NCI-H510A (cell line): ENCODE measurements around the gene ZNF777.

Experiments
- DNase-seq: peaks from one replicate; lab custom pipeline; 2025; lab: John Stamatoyannopoulos, UW

Gene ZNF777

DNA sequence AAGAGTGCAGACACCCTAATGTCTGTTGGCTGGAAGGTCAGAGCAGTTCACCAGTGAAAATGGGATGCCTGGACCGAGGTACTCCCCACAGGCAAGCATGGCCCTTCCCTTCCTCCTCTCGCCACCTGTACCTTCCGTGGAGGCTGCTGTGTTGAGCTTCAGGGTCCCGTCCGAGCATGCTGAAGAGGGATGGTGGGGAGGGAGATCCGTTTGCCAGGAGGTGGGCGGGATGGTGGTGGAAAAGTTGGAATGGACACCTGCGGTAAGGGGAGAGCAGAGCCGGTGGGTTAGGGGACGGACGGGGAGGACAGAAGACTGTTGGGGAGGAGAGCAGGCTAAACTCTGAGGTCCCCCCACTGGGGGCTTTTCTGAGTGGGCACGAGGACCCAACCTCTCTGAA, 15.9 kb upstream of the ZNF777 start:
- no peak for DNase-seq

DNA sequence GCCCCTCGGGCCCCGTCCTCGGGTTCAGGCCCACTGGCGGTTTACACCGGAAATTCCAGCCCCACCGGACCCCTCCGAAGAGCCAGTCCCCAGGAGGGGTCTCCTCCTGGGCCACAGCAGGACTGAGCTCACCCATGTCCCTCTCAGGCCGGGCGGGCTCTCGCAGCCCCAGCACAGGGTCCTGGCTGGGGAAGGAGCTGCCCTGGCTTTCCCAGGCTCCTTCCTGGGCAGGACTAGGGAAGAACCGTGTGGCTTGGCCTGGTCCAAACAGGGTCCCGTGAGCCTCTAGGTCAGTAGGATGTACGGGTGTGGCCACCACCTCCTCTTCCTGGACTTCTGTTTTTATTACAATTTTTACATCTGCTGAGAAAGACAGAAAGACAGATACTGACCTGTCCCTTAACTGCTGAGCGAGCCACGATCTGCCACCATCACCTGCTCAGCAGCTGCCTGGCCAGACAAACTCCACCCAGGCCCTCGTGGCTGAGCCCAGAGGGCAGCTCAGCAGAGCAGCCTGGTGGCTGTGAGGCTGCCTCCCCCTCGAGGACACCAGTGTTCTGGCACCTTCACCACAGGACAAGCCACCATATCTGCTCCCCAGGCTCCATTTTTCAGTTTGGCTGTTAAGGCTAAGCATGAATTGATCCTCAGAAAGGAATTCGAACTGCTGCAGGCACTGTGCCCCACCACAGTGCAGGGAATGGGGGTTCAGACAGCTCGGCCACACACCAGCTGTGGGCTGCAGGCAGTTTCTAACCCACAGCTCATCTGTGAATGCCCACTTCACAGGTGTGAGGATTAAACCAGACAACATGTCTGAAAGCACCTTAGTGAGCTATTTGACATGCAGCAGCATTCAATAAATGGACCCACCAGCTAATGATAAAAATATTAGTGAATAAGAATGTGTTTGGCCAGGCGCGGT, 14.5 kb upstream of the ZNF777 start:
- DNase-seq: no peak

DNA sequence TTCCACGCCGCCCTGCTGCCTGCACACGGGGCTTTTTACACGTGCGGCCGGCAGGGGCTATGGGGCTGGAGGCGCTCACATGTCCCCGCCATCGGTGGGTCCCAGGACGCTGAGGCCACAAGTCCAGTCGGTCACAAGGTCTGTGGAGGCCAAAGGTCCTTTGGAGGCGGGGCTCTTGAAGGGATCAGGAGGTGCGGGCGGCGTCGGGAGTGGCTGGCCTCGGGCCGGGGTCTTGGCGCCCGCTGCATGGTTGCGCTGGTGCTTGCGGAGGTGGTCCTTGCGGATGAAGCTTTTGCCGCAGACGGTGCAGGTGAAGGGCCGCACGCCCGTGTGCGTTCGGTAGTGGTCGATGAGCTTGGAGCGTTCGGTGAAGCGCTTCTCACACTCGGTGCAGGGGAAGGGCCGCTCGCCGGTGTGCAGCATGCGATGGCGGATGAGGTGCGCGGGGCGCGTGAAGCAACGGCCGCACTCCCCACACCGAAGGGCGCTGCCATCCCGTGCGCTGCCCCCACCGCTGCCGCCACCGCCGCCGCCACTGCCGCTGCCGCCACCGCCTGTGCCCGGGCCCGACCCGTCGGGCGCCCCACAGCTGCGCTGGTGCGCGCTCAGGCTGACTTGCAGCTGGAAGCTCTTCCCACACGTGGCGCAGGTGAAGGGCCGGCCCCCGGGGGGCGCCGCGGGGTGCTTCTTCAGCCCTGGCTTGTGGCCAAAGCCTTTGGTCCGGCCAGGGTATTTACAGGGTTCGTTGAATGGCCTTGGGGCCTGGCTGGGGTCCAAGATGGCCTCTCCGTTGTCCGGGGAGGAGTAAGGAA, 13.7 kb upstream of the ZNF777 start:
- DNase-seq: no peak

DNA sequence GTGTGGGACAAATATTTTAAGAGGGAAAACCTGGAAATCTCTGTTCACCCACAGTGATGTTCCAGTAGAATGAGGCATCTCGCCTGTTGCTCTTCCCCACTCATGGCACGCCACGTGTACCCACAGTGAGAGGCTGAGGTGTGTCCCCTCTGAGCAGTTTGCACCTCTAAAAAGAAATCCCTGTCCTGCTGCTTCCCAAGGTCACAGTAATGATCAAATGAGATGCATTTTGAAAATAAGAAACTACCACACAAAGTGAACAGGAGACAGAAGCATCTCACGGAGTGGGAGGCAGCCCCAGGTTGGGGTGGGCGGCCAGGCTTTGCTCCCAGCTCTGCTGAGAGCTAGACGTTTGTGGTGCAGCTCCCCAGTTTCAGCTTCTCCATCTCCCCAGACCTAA, 12.4 kb upstream of the ZNF777 start:
- no peak for DNase-seq

DNA sequence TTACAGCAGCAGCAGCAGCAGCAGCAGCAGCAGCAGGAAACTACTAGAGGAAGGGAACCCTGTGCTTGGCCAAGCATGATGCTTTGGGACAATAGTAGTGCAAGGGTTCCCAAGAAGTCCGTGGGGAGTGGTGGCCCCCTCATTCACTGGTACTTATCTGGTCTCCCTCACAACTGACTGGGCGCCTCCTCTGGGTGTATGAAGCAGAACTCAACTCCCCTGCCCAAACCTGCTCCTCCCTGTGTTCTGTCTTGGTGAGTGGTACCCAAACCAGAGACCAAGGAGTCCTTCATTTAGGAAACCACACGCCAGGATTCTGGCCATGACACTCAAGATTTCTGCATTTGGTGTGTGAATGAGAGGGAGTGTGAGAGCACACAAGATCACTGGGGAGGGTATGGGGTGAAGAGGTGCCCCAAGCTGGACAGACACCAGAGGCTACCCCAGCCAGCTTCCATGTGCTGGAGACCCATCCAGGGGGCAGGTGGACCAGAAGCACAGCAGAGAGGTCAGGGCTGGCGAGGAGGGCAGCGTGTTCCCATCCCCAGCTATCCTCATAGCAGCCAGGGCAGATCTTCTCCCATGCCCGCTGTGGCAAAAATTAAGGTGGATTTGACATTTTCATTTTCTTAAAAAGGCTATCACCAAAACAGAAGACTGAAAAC, 10.6 kb upstream of the ZNF777 start:
- no peak for DNase-seq

DNA sequence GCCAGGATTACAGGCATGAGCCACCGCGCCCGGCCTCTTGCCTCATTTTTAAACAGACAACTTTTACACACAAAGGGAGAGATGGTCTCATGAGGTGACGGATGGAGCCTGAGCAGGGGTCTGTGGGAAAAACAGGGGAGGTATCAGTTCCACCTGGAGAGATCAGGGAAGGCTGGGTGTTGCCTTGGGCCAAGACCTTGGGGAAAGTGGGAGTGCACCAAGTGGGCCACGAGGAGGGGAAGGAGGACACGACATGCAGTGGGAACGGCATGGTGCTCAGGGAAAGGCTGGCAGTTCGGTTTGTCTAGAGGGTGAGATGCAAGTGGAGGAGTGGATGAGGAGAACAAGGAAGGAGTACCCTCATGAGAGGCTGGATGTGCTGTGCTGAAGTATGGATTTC, 8.9 kb upstream of the ZNF777 start:
- DNase-seq: no peak

DNA sequence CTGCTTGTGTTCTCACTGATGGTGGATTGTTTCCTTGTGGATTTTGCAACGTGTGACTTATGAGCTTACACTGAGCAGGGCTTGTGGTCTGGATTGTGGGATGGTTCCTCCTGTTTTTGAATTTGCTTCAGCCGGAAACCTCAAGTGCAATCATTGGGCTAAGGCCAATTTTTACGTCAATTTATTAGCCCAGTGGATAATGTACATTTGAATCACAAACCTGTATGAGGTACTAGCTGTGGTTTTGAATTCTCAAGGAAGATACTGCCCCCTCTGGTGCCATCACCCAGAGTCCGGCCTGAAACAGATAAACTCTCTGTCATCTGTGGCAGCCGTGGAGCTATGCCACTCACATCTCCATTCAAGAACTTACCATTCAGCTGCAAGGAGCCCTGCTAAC, 7.3 kb upstream of the ZNF777 start:
- DNase-seq: no peak

DNA sequence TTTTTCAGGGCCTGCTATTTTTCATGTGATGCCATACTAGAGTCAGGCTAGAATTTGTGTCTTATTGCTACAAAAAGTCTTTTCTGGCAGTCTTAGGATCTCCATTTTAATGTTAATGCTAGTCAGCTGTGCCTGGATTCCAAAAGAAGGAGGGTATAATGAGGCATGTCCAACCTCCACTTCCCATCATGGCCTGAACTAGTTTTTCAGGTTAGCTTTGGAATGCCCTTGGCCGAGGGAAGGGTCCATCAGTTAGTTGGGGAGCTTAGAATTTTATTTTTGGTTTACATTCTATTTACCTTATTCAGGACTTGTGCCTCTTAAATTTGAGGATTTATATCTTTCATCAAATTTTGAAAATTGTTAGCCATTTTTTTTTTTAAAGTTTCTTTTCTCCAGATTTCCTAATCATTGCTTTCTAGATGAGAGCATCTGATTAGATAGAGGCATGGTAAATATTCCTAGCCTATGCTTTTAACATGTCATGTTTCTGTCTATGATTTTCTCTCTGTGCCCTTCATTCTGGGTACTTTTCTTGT, 6.5 kb upstream of the ZNF777 start:
- DNase-seq: no peak

DNA sequence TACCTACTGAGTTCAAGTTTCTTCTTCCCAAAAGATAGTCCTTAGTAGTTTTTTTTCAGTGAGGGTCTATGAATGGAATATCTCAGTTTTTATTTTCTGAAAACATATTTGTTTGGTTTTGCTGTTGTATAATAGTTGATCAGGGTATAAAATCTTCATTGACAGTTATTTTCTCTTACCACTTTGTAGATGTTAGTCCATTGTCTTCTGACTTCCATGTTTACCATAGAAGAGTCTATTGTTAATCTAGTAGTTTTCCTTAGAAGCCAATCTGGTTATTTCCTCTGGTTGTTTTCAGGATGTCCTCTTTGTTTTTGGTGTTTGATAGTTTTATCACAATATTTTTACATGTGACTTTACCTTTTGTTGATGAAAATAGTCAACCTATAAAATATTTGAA, 5.5 kb upstream of the ZNF777 start:
- no peak for DNase-seq

DNA sequence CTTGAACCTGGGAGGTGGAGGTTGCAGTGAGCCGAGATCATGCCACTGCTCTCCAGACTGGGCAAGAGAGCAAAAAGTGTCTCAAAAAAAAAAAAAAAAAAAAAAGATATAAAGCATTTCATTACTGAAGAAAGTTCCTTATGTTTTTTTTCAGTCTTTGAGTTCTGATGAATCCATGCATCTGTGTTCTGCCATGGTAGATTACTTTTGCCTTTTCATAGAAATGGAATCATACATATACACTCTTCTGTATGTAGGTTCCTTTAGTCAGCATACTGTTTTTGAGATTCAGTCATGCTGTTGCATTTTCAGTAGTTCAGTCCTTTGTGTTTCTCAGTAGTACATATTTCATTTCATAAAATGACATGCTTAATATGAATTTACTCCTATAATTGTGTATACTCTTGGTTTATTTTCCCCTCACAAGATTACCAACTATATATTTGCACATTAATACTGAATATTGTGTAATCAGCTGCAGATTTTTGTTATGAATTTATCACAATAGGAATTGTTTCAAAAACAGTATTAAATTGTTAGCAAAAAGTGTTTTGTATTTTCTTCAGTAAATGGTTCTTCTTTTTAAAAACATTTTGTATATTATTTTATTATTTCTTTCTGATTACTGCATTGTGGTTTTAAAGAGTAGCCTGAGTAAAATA, 2.8 kb upstream of the ZNF777 start:
- DNase-seq: no peak

DNA sequence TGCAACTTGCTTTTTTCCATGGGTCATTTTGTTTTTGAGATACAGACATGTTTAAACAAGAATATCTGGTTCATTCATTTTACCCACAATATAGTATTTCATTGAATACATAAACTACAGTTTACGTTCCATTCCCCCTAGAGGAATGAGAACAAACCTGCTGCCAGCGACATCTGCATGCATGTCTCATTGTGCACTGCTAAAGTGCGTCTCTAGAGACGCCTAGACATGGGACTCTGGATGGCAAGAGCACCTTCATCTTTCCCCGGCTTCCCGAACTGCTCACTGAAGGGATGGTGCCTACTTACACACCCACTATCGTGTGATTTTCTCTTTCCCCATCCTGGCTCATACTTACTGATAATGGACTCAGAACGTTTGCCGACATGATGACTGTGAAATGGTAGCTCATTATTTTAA, 1.2 kb upstream of the ZNF777 start:
- DNase-seq: no peak

DNA sequence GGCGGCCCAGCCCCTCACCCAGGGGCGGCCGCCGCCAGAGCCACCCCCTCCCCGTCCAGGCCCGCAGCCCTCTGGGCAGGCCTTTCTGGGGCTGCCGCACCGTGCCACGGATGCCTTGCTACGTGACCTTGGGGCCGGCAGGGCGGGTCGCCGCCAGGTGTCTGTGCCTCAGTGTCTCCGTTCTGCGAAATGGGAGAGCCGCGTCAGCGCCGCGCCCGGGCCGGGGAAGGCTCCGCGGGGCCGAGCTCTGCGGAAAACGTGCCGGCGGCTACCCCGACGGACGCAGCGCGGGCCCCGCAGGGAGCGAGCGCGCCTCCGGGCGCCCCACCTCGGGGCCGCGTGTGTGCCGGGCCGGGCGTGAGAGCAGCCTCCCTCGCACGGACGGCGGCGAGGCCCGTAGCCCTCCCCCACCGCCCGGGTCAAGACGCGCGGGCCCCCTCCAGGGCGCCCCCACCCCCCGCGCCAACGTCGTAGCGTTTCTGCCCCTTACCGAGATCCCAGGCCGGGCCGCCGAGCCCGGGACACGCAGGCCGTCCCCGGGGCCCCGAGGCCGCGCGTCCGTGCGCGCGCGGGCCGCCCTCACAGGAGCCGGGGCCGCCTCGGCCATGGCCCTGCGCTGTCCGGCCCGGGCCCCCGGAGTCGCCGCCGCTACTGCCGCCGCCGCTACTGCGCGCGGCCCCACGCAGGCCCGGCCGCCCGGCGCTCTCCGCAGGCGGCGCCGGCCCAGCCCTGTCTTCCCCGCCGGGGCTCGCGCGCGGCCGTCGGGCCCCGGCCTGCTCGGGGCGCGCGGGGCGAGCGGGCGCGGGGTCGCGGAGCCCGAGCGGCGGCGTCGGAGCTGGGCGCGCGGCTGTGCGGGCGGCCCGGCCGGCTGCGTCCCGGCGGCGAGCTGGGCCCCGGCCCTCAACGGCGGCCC, 1.1 kb downstream of the ZNF777 start:
- peak; percentile 4 for DNase-seq

DNA sequence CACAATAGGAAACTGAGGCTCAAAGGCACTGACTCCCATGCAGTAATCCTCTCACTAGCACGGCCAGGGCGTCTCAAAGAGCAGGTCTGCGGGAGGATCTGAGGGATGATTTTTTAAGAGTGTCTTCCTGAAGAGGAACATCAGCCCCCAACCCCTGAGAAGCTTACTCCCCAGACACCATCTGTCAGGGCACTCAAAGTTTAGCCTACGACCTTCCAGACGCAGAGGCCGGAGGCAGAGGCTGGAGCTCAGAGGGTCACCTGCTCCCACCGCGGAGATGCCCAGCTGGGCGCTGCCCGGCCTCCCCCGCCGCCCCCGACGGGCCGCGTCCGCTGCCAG, 1.7 kb downstream of the ZNF777 start:
- DNase-seq: no peak

DNA sequence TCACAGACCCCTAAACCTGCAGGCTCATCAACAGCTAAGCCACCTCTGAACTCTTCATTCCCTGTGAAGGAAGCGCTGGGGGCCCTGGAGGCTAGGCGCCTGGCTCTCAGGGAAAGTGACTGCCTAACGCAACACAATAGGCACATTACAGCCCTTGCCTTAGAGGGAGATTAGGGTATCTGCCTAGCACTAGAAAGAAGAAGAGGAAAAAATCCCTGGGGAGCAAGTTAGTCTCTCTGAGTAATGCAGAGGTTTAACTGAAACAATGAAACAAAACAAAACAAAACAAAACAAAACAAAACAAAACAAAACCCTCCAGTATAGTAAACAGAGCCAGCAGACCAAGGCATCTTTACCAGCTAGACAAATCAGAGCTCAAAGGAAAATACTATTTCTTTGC, 2.6 kb downstream of the ZNF777 start:
- no peak for DNase-seq

DNA sequence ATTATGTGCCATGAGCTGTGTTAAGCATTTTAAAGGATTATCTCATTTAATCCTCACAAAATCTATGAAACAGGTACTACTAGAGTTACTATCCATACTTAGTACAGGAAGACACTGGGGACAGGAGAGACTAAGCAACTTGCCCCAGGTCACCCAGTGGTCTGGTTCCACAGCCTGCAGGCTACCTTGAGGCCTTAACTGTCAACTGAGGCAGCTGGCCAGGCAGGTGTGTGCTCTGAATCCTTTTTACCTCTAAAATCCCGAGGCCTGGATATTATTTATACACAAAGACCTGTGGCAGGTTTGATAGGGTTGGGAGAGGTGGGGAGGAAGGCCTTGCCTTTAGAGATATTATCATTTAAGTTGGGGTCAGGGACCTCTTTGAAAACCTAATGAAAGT, 3.1 kb downstream of the ZNF777 start:
- DNase-seq: no peak

DNA sequence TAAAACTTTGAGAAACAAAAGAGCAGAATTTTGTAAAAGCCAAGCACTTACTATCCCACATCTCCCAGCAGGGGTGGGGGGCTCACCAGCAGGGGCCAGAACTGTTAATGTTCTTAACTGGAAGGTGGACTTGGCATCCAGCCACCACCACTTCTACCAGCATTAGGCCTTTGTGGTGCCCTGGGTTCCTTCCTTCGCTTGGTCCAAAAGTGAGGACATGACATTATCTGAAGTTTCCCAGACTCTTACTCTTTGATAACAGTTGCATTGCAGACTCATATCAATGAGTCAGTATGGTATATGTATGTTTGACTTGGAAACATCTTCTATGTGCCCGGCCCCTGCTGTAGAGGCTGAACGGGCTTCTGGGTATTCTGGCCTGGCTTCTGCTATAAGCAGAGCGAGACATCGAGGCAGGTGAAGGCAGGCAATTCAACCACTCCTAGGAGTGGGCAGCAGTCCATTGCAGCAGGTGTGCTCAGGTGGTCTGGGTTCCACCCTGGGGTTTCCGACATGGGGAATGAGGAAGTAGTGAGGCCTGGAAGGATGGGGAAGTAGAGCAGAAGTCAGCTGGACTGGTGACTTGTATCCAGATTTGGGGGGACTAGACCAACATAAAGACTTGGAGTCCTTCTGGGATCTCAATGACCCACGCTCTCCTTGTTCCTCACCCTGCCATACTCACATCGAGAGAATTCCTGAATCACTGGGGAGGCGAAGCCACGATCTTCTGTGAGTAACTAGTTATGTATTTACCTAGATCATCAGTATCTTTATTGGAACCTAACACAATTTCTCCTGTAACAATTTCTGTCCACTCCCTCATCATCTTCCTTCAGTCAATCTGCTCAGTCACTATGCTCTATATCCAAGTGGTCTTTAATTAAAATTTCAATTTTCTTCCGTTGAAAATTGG, 4.1 kb downstream of the ZNF777 start:
- DNase-seq: no peak

DNA sequence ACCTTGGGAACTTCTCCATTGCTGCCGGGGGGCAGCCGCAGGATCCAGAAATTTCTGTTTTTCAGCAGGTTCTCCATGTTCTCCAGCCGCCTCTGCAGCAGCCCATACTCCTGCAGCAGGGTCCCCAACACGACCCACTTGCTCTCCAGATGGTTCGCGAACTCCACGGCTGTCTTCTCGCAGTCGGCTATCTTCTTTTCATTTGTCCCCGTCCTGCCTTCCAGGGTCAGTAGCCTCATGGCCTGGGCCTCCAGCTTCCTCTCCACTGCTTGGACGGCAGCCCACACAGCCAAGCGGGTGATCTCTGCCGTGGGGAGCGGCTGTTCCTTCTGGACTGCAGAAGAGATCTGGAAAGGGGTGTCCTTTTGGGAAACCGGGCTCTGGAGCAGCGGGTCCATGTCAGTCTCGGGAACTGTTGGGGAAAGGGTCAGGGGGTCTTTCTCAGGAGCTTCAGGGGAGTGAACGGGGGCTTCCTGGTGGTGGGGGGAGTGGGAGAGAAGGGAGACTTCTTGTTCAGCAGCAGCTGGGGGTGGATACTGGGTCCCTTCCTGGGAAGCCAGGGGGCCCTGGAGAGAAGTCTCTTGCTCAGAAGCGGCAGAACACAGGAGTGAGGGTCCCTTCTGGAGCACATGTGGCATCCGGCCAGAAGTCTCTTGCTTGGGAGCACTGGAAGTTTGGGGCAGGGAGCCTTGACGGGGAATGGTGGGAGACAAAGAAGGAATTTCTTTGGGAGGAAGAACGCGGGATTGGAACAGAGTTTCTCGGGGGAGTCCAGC, 5.5 kb downstream of the ZNF777 start:
- DNase-seq: no peak

DNA sequence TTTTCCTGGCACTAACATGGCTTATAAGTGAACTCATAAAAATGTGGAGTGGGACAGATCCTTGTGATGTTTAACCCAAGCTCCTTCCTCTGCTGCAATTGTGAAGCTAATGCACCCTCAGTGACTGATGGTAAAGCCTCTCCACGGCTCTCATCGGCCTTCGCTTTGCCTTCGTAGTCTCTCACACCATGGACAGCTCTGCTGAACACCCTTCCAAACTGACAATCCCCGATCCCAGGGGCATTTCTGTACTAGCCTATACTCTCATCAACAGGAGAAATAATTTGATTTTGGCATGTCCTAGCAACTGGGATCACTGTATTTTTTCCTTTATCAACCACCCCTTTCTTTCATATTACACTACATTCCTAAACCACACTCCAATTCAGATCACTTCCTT, 6.1 kb downstream of the ZNF777 start:
- no peak for DNase-seq

DNA sequence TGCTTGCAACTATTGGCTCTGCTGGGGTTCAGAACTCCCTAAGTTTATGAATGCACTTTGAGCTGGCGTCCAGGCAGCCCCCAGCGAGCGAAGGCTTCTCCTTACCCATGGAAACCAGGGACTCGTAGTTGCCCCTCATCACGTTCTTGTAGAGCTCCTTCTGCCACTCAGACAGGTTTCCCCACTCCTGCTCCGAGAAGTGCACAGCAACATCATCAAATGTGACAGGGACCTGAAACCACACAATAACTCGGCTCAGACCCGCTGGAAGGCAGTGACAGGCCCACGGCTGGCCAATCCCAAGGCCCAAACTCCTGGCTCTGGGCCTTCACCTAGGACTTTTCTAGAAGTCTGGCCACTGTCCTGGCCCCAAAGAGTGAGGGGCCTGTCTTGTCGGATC, 6.9 kb downstream of the ZNF777 start:
- DNase-seq: no peak
